NCI-H460 (cell line): Measurements from ENCODE around the gene SUPT3H. TPM values are rescaled to one million over a fixed set of nuclear protein-coding genes. Genes with fewer than 3 reads are reported as not detected.
"Not testable (repeated sequence)": the region's sequence is repeated elsewhere in the genome, so short reads cannot be mapped to it uniquely, and the experiment has no call there.

ENCODE experiments used
- DNase-seq: peaks from one replicate; pipeline ENCODE4 v3.0.0-alpha.2; 2016; ENCODE audit warnings: low read depth; ENCODE audit errors: extremely low read depth
- total RNA-seq: library from RNA; depleted of rRNA; stranded (reverse); fragments of >200 nt; shearing (Covaris generic); gene quantifications from 2 replicates; pipeline ENCODE4 v1.2.3, GENCODE V29; 2014

SUPT3H gene
- total RNA-seq, 1 experiment from 2014 or later, result 5.9 TPM

DNA sequence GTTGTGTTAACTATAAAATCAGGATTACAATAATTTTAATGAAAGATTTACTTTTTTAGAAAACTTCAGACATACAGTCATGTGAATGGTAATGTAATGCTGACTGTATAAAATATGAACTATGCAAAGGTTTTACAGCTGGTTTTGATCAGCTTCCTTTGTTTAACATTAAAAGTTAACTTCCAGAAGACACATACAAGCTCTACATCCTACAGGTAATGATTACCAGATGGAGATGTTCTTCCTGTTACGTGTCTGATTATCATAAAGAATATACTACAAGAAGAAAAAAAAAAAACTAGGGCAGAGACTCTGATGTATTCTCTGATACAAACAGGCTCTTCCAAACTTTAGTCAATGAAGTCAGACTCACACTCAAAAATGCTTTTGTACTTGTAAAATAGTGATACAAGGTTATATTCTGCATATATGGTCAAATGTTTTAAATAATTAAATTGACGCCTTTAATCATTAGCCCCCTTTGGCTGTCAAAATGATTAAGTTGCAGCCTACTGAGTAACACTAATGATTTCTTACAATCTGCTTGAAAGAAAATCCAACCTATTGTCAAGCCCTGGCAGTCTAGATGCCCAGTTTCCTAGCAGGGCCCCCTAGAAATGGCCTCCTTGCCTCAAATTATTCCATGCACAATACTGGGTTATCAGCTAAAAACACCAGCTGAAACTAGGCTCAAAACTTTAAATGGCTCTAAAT, 301.4 kb downstream of the SUPT3H start:
- DNase-seq, result no peak

GRCh38 chr6:45075246-45075645, 302.5 kb downstream of the SUPT3H start:
- no peak for DNase-seq

DNA sequence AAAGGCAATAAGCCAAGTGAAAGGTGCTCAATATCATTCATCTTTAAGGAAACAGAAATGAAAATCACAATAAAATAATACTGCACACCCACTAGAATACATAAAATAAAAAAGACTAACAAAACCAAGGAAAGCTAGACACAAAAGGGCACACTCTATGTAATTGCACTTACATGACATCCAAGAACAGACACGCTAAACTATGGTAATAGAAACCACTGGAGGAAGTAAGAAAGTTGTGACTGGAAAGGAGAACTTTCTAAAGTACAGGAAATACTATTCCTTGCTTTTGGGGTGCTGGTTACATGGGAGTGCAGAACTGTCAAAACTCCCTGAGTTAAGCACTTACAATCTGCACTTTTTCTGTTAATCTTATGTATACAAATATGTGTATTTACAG, 303.3 kb downstream of the SUPT3H start:
- DNase-seq, result no peak

- no peak for DNase-seq
Measured at GRCh38 chr6:45073771-45074170, 304.0 kb downstream of the SUPT3H start.

GRCh38 chr6:45072673-45073072, 305.1 kb downstream of the SUPT3H start:
- no peak for DNase-seq

- DNase-seq, result no peak
Measured at GRCh38 chr6:45072016-45072415, 305.7 kb downstream of the SUPT3H start.

- no peak for DNase-seq
Measured at GRCh38 chr6:45069091-45069490, 308.6 kb downstream of the SUPT3H start.

DNA sequence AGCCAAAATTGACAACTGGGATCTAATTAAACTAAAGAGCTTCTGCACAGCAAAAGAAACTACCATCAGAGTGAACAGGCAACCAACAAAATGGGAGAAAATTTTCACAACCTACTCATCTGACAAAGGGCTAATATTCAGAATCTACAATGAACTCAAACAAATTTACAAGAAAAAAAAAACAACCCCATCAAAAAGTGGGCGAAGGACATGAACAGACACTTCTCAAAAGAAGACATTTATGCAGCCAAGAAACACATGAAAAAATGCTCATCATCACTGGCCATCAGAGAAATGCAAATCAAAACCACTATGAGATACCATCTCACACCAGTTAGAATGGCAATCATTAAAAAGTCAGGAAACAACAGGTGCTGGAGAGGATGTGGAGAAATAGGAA, 310.3 kb downstream of the SUPT3H start:
- not testable (repeated sequence) for DNase-seq

GRCh38 chr6:45062659-45063058, 315.1 kb downstream of the SUPT3H start:
- DNase-seq, result not testable (repeated sequence)

GRCh38 chr6:45057711-45058110, 320.0 kb downstream of the SUPT3H start:
- DNase-seq, result no peak

DNA sequence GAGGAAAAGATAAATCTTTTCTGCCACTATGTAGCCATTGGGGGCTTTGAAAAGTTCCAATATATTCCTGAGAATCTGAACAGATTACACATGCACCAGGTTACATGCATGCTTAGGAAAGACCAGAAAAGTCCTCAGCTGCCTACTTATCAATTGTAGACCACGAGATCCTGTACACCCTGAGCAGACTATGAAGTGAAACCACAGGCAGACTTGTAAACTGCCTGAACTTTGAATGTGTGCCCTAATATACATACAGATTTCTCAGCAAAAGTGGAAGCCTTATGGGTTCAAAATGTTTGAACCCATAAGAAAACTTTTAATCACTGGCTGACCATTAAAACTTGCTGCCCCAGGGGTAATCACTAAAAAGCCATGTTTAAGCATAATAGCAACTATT, 323.1 kb downstream of the SUPT3H start:
- DNase-seq, result no peak

DNA sequence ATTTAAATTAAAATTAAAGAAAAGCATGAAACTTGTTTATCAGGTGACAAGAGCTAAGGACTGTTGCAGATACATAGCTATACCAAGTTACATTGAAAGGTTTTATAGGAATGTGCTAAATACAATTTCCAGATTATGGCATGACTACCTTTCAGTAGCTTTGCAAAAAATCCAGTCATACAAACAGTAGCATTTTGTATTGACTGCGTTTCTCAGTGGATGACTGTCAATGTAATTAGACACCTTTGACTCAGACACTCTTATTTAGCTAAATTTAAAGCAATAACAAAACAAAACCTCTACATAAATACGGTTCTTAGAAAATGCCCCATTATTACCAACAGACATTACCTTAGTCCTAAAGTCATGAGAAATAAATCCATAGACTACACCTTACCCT, 325.4 kb downstream of the SUPT3H start:
- DNase-seq, result no peak

- no peak for DNase-seq
Measured at GRCh38 chr6:45049188-45049843, 328.4 kb downstream of the SUPT3H start.

- no peak for DNase-seq
Measured at GRCh38 chr6:45047573-45047972, 330.2 kb downstream of the SUPT3H start.

GRCh38 chr6:45045253-45045601, 332.5 kb downstream of the SUPT3H start:
- DNase-seq, result no peak

GRCh38 chr6:45044510-45045252, 333.1 kb downstream of the SUPT3H start:
- DNase-seq, result no peak

GRCh38 chr6:45044086-45044485, 333.6 kb downstream of the SUPT3H start:
- DNase-seq, result no peak

GRCh38 chr6:45042673-45043072, 335.1 kb downstream of the SUPT3H start:
- not testable (repeated sequence) for DNase-seq

DNA sequence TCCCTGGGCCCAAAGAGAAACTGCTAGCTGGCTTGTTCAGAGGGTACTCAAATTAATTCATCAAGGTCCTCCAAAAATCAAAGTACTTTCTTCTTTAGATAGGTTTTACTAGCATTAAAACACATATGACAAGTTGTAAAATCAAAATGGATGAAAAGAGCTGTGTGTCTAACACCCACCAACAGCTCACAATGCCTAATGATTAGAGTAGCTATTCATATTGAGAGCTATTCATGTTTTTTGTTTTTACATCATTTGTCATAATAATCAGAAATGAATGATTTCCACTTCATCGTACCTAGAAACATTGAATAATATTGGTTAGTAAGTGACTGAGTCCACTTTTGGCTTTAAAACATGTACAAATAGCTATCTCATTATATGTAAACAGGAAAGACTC, 339.5 kb downstream of the SUPT3H start:
- DNase-seq, result no peak

DNA sequence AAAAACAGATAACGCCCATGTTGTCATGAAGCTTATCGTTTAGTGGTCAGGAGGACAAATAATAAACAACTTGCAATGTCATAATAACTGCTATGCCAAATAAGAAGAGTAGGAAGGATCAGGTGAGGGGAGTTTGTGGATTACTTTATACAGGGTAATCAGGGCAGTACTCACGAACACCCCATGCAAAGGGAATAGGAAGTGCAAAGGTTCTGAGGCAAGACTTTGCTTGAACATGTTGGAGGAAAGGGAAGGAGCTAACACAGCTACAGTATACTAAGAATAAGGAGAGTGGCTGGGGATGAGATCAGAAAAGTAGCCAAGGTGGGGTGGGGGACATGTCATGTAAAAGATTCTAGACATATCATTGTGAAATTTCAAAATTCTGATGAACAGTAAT, 341.6 kb downstream of the SUPT3H start:
- DNase-seq, result no peak

GRCh38 chr6:45032426-45032825, 345.3 kb downstream of the SUPT3H start:
- no peak for DNase-seq

DNA sequence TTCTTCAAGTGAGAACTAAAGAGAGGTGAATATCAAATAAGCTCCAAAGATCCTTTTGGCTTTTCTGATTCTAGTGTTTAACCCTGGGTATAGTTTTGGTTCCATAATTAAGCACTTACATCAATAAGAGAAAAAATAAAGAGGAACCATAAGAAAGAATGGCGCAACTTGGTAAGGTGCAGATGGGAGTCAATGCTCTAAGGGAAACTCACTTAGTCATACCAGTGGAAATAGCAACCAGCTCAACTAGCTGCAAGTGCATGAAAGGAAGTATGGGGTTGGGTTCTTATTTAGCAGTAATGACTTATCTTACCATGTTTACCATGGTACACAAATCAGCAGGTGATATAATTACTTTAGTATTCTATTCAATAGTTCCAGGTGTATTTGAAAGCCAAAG, 346.1 kb downstream of the SUPT3H start:
- no peak for DNase-seq
